Islet of Langerhans (tissue), 1 donor: Measurements from ENCODE around the gene ESRRG.
"Not testable (repeated sequence)": the region's sequence is repeated elsewhere in the genome, so short reads cannot be mapped to it uniquely, and the experiment has no call there.

Experiments
- FAIRE-seq: peaks from one replicate; lab custom pipeline; 2011; peaks lifted over from hg19 to GRCh38; lab: Jason Lieb, UNC

ESRRG gene

GRCh38 chr1:216563087-216563486 lies 160.1 kb downstream of the ESRRG start:
- FAIRE-seq, result no peak

GRCh38 chr1:216562383-216562782 lies 160.8 kb downstream of the ESRRG start:
- FAIRE-seq, result no peak

DNA sequence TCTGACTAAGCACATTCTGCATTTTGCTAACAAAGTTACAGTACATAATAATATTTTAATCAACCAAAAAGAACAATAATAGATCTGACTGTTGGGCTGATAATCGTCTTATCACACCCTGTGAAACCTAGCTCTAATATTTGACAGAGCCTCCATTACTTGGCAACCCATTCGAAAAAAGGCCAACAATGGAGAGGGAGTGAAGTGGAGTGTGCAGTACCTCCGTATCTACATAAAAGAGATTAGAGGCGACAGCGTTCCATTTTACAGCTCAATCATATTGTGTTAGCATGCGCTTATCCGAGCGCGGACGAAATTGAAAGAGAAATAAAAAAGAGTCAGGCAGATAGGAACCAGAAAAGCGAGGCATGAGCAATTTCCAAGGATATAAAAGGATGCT lies 162.7 kb downstream of the ESRRG start:
- peak; percentile 92 for FAIRE-seq

DNA sequence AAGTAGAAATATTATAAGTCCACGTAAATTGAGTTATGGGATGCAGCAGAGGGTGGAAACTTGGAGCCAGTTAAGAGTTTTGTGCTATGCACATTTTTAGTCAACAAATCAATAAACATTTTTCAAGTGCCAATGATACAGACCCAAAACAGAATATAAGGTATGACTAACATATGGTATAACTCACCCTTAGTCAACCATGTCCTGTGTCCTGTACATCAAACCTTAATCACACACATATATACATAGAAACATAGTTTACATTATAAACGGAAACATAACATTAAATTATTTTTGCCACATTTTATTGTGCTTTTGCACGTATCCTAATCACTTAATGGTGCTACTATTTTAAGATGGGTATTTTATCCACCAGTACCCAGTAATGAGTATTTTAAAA lies 163.9 kb downstream of the ESRRG start:
- FAIRE-seq, result peak; percentile 53

- no peak for FAIRE-seq
These were observed 167.6 kb downstream of the ESRRG start for GRCh38 chr1:216555653-216556052.

DNA sequence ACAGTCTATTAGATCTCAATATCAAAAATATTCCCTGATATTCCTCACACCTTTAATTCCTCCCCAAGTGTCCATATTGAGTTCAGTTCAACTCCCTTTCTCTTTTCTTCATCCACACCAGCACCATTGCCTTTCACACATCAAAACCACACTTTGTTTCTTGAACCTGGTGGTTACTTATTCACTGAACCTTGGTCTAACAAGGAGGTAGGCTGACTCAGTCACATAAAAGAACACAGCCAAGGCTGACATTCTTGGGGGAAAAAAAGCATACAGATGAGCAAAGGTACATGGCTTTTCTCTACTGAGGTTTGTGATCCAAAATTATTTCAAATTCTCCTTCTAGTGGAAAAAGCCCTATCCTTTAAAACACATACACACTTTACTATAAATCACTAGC lies 168.3 kb downstream of the ESRRG start:
- FAIRE-seq, result no peak

GRCh38 chr1:216553766-216554165 lies 169.5 kb downstream of the ESRRG start:
- FAIRE-seq, result no peak

- no peak for FAIRE-seq
These were observed 170.2 kb downstream of the ESRRG start for GRCh38 chr1:216553040-216553439.

GRCh38 chr1:216549796-216550195 lies 173.4 kb downstream of the ESRRG start:
- no peak for FAIRE-seq

GRCh38 chr1:216542741-216543140 lies 180.5 kb downstream of the ESRRG start:
- FAIRE-seq, result no peak

GRCh38 chr1:216542263-216542662 lies 181.0 kb downstream of the ESRRG start:
- no peak for FAIRE-seq

DNA sequence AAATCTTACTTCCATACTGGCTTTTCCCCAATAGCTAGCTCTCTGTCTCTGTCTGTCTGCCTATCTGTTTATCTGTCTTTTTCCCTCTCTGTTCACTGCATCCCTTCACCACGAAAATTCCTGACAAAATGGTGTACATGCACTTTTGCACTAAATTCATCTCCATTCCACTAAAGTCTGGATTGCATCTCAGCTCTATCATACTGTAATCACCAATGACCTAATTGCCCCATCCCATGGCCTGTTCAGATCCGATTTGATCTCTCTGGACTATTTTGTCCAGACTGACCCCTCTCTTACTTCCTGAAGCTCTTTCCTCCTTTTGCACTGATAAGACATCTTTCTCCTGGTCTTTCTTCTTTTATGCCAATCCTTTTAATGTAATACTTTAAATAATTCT lies 187.5 kb downstream of the ESRRG start:
- no peak for FAIRE-seq

GRCh38 chr1:216535059-216535458 lies 188.2 kb downstream of the ESRRG start:
- no peak for FAIRE-seq

DNA sequence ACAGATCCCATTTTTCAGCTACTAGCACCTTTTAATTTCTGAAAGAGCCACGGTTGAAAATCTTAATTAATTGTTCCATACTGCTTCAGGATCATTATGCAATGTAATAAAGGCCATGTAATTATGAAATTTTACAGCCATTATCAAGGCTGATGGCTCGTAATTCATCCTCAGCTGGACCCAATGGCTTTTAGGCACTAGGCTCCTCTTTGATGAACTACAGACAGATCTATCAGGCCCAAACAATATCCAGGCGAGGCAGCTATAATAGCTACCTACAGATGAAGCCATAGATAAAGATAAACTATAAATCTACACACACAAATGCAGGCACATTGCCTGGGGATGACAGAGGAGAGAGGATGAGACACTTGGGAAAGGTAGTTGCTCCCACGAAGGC lies 189.5 kb downstream of the ESRRG start:
- FAIRE-seq, result no peak

DNA sequence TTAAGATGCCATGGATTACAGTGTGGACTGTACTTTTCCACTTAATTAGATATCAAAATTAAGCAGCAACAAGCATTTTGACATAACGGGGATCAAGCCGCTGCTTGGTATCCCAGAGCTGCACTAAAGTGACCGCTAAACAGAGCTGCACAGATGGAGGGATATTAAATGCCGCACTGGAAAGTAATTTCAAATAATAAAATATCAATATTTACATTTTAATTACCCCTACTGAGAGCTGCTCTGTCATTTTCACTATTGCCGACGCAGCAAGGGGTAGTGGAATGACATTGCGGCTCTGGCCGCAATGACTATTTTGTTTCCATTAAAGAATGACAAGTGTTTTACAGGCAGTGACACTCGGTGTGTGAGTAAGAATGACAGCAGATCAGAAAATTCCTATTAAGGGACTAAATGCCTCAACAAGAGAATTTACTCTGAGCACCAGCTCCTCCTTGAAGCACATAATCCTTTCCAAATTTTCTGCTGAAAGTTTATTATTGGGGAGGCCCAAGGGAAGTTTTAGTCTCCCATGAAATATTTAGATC lies 190.9 kb downstream of the ESRRG start:
- peak; percentile 84 for FAIRE-seq

- peak; percentile 79 for FAIRE-seq
These were observed 191.7 kb downstream of the ESRRG start for GRCh38 chr1:216531263-216532239.

- FAIRE-seq, result not testable (repeated sequence)
These were observed 193.4 kb downstream of the ESRRG start for GRCh38 chr1:216529851-216530250.

GRCh38 chr1:216528816-216529215 lies 194.4 kb downstream of the ESRRG start:
- FAIRE-seq, result peak; percentile 51

- FAIRE-seq, result peak; percentile 86
These were observed 199.6 kb downstream of the ESRRG start for GRCh38 chr1:216523449-216524190.

DNA sequence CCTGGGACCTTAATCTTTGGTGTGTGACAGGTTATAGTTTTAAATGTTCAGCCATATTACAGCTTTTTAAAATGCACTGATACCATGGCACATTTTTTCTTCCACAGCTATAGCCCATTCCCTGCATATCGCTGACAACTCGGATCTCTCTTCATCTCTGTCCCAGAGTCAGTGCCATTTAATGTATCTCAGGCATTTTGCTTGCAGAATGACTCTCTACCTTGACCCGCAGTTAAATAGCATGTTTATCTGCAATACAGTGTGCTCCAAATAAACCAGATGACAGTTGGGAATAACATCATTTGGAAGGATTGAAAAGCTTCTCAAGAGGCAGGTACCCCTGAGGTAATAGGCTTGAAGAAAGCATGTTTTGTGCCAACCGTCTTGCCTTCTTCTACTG lies 200.2 kb downstream of the ESRRG start:
- FAIRE-seq, result no peak

DNA sequence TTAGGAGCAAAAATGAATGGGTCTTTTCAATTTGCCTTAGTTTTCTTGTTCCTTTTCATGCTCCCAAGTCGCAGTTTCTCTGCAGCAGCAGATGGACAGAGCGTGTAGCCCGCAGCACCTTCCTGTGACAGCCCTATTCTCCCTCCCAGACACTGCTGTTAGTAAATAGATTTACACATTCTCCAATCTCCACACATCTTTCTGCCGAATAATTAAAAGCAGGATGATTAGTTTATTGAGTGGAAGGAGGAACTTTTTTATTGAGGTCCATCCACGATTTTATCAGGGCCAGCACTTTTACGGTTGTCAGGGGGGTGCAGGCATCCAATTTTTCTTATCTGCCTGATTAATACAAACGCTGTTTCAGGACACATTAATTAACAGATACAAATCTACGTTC lies 201.8 kb downstream of the ESRRG start:
- no peak for FAIRE-seq

DNA sequence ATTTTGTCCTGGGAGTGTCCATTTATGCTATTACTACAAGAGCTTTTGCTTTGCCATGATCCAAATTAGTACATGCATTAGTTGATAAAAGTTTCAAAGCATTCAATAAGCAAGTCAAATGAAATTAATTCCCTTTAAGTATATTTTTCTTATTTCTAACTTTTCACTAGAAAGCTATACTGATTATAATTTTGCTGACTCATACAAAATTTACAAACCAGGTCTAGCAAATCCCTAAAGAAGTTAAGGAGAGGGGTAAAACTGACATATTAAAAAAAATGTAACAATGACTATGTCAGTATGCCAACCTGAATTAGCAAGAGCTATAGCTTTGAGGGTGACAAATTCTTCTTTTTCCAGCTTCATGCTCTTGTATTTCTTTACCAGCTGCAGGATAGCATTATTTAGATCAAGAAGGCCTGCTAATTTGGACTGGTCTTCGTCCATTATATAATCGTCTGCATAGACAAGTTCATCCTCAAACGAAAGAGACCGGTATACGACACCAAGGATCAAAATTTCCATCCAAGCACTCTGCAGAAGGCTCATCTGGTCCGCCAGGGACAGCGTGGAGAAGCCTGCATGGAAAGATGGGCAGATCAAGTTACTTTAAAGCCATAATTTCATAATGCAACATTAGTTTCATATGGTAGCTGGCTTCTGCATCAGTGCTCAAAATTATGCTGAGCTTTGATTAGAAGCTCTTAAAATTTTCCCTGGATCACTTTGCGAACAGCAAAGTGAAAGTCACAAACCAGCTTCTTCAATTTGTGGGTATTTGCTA lies 204.2 kb downstream of the ESRRG start:
- FAIRE-seq, result peak; percentile 85
